ENCODE measurements around the gene FARSB.

- TF ChIP-seq CTCF (IDR thresholded peaks at IDR 0.05; ENCODE audit: poor library complexity), result no peak
- no peak for TF ChIP-seq EZH2phosphoT487 (IDR thresholded peaks at IDR 0.05; ENCODE audit: low read depth, severe bottlenecking, unreplicated experiment)
These were observed 44.2 kb downstream of the FARSB start for GRCh38 chr2:222611684-222612083.
